GM21367 (cell line): Measurements from ENCODE around the gene DHH.
"Not testable (repeated sequence)": the region's sequence is repeated elsewhere in the genome, so short reads cannot be mapped to it uniquely, and the experiment has no call there.

Experiments used
- ATAC-seq: cut with Tn5 transposase; IDR thresholded peaks from one replicate; pipeline ENCODE4 v1.9.1; 2021; ENCODE audit not compliant: unreplicated experiment

DHH gene

DNA sequence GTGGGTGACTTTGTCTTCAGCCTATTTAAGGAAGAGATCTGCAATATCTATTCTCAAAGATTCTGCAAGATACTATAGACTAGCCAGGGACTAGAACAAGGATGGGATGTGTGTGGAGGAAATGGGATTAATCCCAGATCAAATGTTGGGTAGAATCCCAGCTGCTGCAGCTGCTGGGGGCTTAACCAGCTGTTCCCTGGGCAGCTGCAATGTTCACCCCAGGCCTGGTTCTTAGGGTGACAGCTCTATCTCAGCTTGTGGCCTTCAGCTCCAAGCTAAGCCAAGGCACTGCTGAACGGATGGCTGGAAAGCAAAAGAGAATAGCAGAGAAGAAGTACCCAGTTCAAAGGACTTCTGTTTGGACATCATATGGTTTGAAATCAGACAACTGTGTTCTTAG is 14.8 kb downstream of the DHH start:
- ATAC-seq, result no peak

DNA sequence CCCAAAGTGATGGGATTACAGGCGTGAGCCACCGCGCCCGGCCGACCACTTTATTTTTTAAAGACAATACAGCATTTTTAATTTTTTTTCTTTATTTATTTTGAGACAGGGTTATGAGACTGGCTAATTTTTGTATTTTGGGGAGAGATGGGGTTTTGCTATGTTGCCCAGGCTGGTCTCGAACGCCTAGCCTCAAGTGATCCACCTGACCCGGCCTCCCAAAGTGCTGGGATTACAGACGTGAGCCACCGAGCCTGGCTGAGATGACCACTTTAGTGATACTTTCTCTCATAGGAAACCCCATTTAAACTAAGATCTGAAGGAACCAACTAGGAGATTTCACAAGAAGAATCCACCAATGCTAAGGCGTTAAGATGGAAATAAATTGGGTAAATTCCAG is 23.6 kb downstream of the DHH start:
- no peak for ATAC-seq

DNA sequence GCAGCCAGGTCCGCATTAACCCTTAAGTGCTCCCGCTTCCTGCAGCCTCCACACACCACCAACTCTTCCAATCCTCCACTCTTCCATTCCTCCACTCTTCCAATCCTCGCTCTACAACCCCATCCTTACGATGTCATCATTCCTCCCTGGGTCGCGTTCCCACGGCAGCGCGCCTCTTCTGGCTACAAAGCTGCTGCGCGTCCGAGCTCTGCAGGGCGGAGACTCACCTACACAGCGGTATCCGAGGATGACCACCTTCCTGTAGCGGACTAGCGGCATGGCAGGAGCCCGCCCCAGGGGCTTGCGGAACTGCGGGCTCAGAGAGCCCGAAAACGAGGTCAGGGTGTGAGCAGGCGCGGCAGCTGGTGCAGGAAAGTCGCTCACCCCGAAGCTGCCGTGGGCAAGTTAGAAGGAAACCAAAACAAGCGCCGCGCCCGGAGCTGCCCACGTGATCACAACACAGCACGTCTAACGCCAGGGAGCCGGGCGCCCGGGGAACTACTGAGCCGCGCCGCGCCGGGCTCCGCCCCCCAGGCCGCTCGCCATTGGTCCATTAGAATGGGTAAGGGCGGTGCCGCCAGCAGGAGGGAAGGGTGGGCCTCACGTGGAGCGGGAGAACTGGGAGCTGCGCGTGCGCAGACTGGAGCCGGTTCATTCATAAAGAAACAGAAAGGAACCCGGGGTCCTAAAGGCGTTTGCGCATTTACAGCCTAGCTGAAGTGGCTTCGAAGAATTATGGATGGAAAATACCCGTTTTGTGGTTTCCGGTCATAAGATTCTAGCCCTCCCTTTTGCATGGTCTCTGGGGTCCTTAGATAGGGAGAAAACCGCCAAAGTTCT is 24.9 kb downstream of the DHH start, which contains the start of gene RHEBL1:
RHEBL1 (minus strand) TSS at position 473 of the 840 bp plus-strand sequence; CDS start at position 279, 194 bp downstream.
- ATAC-seq, result peak; percentile 93

DNA sequence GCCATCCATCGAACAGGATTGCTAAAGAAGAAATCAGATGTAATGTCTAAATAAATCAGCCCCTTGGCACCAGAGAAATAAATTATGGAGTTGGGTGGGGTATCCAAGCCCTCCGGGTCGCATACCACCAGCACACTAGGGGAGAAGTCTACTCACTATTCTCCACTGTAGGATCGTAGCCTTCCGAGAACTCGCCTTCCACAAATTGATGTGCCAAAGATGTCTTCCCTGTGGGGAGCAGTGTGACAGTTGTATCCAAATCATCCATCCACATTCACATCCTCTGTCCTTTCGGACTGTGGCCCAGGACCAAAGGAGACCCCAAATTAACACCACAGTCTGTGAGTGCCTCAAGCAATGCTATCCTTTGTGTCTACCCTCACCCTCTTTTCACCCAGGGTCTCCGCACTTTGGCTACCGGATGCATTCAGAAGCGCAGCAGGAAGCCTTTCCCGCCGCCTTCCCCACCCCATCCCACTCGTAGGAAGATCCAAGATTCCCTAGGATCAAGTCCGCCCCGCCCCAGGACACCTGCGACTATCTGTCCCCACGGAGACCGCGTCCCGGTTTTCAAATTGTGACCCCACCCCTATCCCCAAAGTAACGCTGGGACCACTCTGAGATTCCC is 25.6 kb downstream of the DHH start:
- ATAC-seq, result no peak

DNA sequence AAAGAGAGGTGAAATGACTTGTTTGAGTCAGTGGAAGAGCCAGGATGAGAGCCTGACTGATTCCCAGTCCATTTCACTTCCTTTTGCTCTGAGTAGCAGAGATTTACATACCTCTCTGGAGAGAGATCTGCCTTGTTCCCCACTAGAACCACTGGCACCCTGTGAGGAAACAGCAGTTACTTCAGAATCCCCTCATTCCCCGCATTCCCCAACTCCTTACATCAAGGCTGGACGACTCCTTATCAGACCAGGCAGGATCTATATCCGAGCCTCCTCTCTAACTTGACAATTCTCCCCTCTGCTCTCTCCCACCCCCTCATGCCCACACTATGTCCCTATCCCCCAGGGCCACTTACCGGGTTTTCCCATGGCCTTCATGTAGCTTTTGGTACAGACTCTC is 28.5 kb downstream of the DHH start:
- ATAC-seq, result no peak

DNA sequence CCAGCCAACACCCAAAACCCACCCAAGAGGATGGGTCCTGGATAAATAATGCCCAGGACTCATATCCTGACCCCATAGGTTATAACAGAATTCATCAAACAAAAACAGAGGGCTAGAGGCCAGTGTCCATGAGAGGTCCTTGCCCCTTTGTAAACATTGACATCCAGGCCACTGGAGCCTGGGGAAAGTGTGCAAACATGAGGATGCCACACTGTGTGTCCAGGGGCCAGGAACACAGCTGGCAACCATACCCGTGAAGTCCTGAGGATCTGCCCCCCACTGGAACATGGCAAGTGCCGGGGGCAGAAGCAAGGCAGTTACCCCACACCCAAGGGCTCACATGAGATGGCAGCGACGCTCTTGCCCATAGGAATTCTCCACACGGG is 29.8 kb downstream of the DHH start:
- ATAC-seq, result no peak

DNA sequence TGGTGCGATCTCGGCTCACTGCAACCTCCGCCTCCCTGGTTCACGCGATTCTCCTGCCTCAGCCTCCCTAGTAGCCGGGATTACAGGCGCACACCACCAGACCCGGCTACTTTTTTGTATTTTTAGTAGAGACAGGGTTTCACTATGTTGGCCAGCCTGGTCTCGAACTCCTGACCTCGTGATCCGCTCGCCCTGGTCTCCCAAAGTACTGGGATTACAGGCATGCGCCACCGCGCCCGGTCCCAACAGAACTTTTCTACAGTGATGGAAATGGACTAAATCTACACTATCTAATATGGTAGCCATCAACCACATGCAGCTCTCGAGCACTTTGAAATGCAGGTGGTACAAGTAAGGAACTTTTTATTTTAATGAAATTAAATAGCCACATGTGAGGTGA is 32.7 kb downstream of the DHH start:
- ATAC-seq, result not testable (repeated sequence)

DNA sequence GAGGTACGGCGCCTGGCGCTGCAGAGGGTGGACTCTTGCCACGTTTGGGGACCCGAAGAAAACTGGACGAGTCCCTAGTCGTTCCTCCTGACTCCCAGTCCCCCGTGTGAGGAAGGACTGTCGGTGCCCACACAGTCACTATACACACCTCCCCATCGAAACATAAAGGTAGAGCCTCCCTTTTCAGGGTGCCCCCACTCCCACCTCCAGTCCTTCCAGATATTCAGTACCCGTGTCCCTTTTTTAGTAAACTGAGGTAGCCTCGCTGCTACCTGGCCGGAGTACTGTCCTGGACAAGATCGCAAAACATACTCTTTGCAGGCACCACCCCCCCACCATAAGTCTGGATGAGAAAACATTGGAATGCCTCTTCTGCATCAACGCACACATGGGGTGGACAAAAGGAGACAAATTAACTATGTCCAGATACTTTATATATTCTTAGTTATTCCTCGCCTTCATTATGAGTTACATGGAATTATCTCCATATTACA is 33.4 kb downstream of the DHH start:
- no peak for ATAC-seq

DNA sequence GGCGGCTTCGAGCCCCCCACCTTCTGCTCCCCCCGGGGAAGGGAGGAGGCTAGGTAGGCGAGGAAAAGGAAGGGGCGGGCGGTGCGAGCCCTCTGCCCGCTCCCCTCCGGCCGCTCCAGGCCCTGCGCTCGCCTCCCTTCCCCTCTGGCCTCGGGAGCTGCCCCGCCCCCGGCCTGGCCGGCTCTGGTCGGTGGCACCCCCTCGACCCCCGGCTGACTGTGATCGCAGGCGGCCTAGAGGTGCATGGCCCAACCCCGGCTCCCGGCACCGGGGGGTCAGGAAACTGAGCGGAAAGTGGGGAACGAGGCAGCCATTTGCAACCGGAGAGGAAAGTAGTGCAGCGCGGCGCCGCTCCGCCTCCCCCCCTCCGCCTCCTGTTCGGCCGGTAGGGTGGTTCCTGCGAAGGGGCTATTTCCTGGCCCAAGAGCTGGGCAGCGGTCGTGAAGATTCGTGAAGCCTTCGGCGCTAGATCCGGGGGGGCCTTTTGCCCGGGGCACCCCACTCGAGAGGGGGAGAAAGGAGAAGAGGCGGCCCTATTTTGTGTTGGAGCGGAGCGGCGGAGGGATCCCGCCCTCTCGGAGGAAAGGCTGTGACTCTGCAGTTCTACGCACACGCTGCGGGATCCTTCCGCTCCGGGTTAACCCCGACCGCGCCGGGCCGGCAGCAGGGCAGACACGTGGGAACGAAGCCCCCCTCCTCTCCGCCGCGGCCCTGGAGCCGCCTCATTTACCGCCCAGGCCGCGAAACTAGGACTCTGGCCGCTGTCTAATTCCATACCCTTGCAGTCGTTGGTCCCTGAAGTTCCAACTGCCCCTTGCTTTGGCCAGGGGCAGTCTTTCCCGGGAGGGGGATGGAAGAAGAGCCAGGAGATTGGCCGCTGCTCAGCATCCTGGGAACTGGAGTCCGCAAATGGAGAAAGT is 34.1 kb downstream of the DHH start, which contains the start of gene KMT2D:
KMT2D (minus strand) TSS at position 558 of the 920 bp plus-strand sequence. CDS start 5,470 bp downstream, outside the sequence.
- peak; percentile 39 for ATAC-seq

DNA sequence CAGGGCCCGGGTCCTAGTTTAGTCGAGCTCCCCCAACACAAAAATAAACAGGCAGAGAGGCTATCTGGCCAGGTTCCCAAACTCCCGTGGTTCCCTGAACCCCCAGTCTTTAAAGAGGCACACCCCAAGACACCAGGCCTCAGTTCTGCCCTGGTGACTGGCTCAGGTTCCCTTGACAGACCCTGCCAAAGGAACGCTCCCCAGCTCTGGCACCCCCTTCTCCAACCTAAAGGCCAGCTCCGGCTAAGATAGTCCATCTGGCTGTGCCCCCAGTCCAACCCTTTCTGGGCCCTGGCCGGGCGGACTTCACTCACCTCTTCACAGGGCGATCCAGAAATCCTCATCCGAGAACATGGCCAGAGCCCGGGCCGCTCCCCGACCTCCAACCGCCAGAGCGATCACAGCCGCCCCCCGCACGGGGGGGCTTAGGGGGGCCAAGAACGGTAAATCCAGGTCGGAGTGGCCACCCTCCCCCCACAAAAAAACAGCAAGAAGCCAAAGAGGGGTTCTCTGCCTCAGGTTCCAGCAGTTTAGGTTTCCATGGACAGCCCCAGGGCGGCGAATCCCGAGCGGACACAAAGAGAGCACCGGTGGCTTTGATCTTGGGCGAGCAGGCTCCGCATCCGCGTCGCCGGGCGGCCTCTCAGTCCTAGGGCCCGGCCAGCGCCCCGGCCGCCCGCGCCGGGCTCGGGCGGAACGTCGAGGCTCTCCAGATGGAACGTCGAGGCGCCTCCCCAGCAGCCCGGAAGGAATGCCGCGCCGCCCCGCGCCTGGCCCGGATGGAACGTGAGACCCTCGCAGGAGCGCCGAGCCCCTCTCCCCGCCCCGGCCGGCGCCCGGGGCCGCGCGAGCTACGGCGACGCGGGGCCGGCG is 35.1 kb downstream of the DHH start:
- no peak for ATAC-seq

DNA sequence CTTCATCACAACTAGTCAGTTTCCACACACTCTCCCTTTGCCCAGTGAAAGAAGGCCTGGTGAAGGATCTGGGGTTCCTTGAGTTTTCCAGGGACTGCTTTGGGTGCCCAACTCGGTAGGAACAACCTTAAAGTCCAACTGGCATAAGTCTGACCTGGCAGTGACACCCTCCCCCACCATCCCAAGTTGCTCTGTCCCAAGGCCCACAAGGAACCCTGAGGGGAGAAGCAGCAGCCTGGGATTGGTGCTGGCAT is 35.6 kb downstream of the DHH start:
- no peak for ATAC-seq

DNA sequence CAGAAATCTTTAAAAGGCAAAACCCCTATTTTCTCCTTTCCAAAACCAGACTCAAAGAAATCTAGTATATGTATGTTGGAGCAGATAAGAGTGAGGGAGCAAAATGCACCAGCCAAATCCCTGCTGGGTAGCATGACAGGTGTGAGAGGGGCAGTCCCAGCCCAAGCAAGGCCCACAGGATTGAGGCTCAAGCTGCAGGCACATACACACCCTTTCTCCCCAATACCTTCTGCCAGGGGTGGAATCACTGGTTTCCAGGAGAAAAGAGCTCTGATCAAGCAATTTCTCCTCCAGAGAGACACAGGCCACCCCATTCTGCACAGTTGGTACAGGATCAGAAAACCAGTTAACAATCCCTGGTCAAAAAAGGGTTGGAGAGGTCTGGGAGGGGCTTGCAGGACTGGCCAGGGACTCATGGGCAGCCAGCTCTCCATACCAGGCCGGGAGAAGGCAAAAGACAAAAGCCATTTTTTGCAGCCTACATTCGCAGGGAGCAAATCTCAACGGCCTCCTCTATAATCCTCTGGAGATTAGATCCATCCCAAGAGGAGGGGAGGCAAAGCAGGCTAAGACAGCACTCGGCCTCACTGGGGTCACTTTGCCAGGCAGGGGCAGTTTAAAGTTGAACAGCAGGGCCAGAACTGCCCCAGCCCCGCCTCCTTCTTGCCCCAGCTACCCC is 36.1 kb downstream of the DHH start:
- ATAC-seq, result no peak

DNA sequence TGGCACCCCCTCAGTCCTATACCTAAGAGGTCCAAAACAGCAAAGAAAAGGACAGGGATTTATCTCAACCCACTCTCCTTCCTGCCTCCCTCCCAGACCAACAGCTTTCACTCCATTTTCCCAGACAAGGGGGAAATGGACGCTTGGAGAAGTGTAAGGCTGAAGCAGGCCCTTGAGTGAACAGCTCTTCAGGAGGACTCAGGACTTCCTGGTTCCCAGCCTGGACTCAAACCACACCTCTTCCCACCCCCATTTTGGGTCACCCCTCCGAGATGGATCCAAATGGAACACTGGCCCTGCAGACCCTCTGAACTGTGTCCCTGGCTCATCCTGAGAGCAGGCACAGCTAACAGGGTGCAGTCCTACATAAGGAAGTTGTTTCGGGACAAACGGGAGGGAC is 36.7 kb downstream of the DHH start:
- ATAC-seq, result no peak

DNA sequence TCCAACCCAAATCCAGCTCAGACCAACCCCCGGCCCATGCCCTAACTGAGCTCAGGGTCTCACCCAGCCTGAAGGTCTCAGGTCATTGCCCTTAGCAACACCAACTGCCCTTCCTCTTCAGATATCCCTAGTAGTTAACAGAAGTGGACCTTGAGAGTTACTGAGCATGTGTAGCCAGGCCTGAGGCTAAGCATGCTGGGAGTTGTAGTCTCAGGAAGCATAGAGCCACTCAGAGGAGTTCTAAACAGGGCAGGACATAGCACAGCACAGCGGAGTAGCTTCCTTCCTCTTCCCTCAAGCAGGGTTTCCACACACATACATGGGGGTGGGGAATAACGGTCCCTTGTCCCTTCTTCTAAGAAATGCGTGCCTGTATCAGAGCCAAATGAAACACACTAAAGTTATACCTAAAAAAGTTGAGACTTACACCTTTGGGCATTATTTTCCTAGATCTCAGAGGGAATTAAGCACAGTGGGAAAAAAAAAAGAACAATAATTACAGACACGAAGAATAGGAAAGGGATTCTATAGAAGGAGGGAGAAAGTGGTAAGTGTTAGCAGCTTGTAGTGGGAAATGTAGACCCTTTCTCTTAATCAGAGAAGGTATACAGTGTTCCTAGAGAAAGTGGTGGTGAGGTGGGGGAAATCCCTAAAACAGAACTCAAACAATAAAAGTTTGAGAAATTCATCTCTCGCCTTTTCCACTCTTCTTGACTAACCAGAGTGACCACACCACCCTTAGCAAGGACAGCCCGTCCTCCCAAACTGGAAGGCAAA is 38.4 kb downstream of the DHH start:
- peak; percentile 53 for ATAC-seq

DNA sequence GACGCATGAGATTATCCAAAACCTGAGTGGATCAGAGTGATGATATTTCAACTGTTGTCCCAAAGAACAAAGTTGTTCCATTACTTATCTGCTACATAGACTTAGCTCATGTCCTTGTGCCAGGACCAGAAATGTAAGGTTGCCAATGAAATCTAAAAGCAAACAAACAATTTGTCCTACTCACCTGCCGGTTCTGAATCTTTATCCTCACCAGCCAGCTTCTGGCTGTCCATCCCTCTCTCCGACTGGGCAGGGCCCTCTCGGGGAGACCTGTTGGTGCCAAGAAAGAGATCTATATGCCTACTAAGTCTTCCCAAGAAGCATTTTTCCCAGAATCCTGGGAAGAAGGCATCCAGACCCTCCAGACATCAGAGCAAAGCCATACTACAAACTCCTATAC is 39.5 kb downstream of the DHH start:
- no peak for ATAC-seq

DNA sequence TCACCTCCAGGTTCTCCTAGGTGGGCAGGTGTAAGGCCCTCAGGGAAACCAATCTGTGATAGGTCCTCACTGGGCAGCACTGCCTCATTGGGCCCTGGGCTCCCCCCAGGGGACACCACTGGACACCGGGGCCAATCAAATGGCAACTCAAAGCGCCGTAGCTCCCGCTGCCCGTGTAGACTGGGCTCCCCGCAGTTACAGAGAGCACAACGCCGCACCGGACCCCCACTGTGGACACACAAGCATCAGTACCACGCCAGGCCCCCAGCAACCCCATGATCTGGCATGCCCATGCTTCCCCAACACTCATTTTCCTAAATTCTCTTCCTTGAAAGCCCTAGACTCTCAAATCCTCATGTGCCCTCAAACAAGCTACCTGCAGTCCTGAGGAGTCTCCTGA is 40.1 kb downstream of the DHH start:
- no peak for ATAC-seq

DNA sequence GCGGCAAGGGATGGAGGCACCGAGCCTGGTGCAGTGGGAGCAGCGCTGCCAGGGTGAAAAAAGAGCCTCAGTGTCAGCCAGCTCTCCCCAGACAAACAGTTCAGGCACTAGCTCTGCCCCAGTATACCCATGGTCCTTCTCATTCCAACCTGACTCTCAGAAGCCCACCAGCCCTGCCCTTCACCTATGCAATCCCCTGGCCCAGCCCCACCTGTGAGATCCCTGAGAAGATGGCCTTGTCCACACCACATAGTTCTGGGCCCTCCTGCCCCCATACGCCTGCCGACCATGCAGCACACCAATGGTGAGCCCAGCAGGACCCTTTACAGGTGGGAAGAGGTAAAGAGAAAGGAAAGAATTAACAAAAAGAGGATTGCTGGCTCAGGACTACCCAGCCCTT is 40.5 kb downstream of the DHH start:
- ATAC-seq, result no peak

DNA sequence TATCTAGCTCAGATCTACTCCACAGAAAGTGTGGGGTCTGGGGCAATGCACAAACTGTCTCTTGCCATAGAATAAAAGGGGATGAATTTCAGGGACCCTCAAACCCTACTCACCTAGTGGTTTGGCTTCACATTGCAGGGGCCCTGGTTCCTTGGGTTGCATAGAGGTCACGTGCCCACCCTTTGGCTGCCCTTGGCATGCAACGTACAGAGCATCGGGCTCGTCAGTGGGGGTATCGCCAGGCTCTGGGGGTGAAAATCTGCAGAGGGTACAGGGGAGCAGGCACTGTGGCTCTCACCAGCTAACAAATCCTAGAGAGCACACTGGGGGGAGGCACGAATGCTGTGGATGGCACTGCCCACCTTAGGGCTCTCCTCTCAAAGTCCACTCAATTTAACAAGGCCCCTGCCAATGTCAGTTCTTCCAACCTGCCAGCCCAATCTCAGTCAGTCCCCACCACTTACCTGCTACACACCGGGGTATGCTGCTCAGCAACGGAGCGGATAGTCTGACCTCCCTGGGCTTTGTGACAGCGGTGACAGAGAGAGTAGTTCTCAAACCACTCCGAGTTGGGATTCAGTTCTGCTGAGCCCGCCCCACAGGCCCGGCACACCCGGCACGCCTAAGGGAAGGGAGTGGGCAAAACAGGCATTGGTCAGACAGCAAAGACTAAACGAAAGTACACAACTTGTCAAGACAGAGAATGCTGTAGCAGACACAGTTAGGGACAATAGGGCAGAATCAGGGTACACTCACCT is 42.0 kb downstream of the DHH start:
- ATAC-seq, result no peak
